C4-2B (cell line): ENCODE measurements around the gene GRK7.
A peak's percentile ranks its signal among the peaks of the same experiment; 100 is the strongest.

Experiments
- ZFX ChIP-seq: fragments of 450-650 bp; IDR thresholded peaks from 2 replicates; pipeline ENCODE4 v1.6.1; 2017
- TF ChIP-seq, protein P1 (sequence below): fragments of 450-650 bp; conservative IDR thresholded peaks from 2 replicates; pipeline ENCODE4 v1.5.1; 2017; ENCODE audit warnings: mild to moderate bottlenecking

DNA sequence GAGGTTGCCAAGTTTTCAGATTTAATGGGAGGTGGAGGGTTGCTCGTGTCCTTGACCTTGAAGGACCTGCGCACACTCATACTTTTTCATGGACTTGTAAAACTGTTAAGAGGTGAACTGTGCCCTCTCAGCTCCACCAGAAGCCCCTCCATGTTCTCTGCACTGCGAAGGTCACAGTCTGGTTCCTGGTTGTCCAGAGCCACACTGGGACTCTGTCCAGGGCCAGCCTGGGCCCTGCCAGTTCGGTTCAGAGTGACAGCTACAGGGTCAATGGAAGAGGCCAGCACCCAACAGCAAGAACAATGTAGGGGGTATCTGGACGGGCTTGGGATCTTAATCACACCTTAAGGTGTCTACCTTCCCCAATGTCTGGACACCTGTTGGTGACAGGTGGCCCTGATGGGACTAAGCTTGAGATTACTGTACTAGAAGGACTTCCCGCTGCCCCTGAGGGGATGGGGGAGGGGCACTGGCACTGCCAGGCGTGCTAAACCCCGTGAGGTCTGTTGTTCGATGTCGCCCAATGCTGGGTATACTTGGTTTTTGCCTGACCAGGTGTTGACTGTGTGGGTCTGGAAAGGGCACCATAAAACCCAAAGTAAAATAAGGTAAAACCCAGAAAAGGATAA lies 34.7 kb downstream of the GRK7 start:
- TF ChIP-seq, protein P1, sequence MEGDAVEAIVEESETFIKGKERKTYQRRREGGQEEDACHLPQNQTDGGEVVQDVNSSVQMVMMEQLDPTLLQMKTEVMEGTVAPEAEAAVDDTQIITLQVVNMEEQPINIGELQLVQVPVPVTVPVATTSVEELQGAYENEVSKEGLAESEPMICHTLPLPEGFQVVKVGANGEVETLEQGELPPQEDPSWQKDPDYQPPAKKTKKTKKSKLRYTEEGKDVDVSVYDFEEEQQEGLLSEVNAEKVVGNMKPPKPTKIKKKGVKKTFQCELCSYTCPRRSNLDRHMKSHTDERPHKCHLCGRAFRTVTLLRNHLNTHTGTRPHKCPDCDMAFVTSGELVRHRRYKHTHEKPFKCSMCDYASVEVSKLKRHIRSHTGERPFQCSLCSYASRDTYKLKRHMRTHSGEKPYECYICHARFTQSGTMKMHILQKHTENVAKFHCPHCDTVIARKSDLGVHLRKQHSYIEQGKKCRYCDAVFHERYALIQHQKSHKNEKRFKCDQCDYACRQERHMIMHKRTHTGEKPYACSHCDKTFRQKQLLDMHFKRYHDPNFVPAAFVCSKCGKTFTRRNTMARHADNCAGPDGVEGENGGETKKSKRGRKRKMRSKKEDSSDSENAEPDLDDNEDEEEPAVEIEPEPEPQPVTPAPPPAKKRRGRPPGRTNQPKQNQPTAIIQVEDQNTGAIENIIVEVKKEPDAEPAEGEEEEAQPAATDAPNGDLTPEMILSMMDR = no peak
- peak; percentile 35; the same call in 1 of the 2 replicates for TF ChIP-seq ZFX
